GDM1 (cell line): ENCODE results near the gene NKIRAS1.
"Not testable (repeated sequence)": the region's sequence is repeated elsewhere in the genome, so short reads cannot be mapped to it uniquely, and the experiment has no call there.

Experiments
- DNase-seq: peaks from one replicate; lab custom pipeline; 2025; lab: John Stamatoyannopoulos, UW

NKIRAS1 gene

DNA sequence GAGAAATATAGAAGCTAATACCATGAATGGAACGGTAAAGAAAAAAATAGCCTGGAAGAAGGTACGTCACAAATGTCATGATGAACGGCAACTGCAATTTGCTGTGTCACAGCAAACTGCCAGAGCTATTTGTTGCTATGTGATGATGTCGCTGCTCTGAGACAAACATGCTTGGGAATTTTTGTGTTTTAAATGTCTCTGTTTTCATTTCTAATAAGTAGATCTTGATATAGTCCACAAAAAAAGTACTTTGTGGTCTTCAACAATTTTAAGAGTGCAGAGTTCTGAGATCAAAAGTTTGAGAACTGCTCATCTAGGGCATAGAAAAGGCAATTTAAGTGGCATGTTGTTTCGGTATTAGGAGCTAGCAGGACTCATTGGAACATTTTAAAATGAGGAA is 24.0 kb upstream of the NKIRAS1 start:
- DNase-seq: no peak

DNA sequence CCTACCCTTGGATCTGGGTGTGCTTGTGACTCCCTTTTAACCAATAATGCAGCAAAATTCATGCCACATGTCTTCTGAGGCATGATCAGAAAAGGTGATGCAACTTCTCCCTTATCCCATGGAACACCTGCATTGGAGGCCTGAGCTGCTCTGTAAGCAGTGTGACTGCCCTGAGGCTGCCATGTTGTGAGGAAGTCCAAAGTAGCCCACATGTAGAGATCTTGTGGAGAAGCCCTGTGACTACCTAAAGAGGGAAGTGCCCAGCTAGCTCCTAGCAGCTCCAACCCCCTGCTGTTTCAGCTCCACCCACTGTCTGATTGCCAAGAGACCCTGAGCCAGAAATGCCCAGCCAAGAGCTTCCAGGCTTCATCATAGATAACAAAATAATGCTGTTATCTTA is 21.9 kb upstream of the NKIRAS1 start:
- DNase-seq: no peak

DNA sequence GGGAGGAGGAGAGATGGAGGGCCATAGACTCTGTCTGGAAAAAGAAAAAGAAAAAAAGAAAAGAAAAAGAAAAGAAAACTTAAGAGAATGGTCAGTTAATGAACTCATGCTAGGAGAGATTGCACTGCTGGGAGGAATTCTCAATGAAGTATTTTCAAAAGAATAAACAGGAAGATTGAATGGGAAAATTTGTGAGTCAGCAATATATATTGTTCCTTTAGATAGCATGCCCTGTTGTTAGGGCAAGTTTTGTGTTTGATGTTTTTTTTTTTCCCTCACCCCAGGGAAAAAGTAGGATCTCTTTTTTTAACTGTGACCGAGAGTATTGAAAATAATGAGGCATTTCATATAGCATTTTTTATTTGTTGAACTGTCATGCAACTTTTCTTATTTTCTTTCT is 20.5 kb upstream of the NKIRAS1 start:
- DNase-seq: no peak

DNA sequence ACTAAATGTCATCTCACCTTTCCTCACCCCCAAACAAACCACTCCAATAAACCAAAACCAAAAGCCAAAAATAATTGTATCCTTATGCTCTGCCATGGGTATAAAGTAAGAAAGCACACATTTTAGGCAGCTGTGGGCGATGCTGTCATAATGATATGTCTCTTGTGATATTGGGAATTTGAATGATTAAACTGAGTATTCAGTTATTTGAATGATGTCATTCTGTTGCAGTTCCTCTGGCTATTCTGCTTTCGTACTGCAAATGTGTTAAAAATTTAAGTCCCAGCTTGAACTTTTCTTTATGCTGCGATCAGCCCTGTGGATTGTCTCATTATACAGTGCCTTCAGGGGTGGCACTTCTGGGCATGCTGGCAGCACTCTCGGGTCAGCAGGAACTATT is 17.5 kb upstream of the NKIRAS1 start:
- no peak for DNase-seq

DNA sequence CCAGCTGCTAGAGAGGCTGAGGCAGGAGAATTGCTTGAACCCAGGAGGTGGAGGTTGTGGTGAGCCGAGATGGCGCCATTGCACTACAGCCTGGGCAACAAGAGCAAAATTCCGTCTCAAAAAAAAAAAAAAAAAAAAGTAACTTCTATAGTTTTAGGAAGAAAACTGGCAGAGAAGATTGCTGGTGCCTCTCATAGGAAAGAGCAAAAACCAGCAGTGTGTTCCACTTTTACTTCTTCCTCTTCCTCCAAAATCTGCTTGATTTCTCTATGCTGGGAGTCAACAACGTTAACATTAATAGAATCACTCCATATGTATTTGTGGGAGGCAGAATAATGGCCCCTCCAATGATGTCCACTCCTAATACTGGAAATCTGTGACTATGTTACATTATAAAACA is 15.8 kb upstream of the NKIRAS1 start:
- no peak for DNase-seq

DNA sequence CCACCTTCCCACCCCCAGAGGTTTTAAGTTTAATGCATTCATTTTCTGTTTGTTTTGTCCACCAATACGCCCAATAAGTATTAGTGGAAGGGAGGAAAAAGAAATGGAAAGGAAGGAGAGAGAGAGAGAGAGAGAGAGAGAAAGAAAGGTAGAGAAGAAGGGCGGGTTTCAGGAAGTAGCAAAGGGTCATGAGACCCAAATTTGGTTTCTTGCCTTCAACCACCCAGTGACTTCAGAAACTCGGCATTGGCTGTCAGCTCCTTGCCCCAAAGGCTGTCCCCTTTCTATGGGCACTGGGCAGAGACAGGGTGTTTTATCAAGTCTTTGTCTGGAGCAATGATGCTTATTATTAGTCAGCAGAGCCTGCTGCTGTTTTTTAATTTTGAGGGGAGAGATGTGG is 14.8 kb upstream of the NKIRAS1 start:
- no peak for DNase-seq

DNA sequence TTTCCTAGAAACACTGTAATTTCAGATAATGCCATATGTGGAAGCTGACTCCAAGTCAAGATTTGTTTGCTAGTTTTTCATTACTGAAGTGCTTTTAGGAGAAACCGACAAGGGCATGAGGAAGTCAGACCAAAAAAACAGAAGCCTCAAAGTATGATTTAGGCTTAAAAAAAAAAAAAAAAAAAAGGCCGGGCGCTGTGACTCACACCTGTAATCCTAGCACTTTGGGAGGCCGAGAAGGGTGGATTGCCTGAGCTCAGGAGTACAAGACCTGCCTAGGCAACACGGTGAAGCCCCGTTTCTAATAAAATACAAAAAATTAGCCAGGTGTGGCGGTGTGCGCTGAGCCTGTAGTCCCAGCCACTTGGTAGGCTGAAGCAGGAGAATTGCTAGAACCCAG is 11.7 kb upstream of the NKIRAS1 start:
- DNase-seq: no peak

DNA sequence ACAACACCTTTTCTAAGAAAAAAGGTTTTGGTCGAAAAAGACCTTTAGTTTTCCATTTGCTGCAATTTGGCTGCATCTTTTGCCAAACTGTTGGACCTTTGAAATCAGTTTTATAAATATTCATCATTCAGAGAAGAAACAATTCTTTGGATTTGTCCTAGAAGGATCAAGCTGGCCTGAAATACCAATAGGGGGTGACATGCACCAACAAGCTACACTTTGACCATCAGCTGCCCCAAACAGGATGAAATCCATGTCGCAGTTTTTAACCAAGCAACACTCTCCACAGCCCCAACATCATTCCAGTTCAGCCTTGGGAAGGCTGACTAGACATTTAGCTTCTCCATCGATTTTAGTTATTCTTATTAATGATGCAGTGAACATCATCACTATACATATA is 9.9 kb upstream of the NKIRAS1 start:
- no peak for DNase-seq

DNA sequence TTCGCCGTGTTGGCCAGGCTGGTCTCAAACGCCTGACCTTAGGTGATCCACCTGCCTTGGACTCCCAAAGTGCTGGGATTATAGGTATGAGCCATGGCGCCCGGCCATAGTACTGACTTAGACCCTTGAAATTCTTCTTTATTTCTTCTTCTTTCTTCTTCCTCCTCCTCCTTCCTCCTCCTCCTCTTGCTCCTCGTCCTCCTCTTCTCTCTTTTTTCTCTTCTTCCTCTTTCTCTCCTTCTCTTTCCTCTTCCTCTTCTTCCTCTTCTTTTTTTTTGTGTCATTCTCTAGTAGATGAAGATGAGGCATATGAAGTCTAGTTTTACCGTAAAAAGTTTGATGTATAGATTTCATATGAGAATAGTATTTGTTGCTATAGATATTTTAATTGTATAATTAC is 9.5 kb upstream of the NKIRAS1 start:
- DNase-seq: no peak

DNA sequence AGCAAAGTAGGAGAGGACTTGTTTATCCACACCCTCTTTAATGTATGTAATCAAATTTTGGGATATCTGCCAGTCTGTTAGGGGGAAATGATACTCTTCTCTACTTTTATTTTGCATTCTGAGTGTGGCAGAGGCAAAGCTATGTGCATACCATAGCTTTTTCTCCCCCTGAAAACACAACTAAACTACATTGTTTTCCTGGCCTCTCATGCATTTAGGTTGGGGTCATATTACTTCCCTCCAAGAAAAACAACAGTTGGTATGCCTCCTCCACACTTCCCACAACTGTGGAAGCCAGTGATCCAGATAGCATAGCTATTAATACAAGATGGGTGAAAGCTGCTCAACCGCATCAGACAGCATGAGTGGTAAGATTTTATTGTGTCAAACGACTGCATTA is 7.0 kb upstream of the NKIRAS1 start:
- DNase-seq: no peak

DNA sequence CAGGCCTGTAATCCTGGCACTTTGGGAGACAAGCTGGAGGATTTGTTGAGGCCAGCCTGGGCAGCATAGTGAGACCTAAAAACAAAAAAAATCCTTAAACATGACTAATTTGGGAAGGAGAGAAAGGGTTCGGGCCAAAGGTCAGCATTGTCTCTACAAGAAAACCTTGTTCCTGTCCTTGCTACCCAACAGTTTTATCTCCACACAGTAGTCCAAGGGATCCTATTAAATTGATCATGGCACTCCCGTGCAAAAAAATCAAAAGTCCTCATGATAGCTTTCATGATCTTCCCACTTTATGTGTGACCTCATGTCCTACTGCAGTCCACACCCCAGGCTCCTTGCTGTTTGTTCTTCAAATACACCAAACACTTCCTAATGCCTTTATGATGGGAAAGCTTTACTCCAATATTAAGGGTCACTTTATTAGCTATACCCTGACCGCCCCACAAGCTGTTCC is 4.3 kb upstream of the NKIRAS1 start:
- DNase-seq: no peak

DNA sequence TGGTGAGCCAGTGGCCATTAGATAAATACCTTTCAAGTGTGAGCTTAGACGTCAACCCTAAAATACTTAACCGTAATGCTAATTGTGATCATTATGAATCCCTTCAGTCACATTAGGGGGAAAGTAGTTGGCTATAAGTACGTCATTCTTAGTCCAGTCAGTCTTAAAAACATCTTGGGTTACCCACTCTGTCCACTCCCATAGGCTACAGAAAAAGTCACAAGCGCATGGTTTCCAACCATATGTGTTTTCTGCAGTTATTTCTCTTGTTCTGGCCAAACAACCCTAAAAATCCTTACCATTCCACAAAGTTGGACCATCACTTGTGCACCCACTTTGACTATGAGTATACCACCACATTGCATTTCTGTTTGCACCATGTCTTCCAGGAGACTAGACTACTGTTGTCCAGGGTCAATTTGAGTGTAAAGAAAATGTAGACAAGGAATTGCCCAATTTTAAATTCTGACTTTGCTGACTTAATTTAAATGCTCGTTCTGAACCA is 3.4 kb upstream of the NKIRAS1 start:
- no peak for DNase-seq

DNA sequence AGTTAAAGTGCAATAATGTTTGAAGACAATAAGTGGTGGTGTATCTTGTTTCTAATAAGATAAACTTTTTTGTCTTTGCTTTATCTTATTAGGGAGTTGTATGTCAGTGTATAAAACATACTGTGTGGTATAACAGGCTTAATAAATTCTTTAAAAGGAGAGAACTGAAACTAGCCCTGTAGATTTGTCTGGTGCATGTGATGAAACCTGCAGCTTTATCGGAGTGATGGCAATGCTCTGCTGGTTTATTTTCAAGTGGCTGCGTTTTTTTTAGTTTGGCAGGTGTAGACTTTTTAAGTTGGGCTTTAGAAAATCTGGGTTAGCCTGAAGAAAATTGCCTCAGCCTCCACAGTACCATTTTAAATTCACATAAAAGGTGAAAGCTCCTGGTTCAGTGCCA is 2.8 kb upstream of the NKIRAS1 start:
- DNase-seq: no peak

DNA sequence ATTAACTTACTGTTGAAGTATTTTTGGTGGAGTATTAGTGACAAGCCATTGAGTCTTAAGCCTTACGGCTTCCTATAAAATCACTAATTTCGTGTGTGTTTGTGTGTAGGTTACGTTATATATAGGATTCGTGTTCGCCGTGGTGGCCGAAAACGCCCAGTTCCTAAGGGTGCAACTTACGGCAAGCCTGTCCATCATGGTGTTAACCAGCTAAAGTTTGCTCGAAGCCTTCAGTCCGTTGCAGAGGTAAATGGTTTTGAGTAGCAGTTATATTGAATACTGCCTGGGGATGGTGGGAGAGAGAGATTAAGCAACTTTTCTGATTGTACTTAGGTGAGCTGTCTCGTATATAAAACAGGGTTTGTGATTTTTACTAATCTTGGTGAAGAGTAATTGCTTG is 1.5 kb upstream of the NKIRAS1 start:
- DNase-seq: not testable (repeated sequence)

DNA sequence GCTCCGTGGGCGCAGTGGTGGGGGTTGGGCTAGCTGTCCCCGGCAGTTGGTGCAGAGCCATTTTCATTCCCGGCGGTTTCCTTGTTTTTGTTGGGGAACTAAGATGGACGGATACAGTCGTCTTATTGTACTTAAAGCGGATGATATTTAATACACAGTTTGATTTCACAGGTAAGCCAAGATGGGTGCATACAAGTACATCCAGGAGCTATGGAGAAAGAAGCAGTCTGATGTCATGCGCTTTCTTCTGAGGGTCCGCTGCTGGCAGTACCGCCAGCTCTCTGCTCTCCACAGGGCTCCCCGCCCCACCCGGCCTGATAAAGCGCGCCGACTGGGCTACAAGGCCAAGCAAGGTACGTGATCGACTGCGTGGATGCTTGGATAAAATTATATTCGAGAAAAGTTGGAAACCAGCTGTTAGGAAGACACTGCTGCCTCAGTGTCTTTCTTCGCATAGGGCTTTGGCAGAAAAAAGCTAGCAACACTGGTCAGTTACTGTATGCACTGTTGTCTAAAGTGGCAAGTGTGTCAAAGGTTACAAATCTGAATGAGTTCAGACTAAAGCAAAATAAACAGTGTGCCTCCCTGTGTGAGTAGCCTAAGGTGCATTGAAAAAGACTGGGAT is 1.0 kb upstream of the NKIRAS1 start:
- DNase-seq: peak; percentile 34

DNA sequence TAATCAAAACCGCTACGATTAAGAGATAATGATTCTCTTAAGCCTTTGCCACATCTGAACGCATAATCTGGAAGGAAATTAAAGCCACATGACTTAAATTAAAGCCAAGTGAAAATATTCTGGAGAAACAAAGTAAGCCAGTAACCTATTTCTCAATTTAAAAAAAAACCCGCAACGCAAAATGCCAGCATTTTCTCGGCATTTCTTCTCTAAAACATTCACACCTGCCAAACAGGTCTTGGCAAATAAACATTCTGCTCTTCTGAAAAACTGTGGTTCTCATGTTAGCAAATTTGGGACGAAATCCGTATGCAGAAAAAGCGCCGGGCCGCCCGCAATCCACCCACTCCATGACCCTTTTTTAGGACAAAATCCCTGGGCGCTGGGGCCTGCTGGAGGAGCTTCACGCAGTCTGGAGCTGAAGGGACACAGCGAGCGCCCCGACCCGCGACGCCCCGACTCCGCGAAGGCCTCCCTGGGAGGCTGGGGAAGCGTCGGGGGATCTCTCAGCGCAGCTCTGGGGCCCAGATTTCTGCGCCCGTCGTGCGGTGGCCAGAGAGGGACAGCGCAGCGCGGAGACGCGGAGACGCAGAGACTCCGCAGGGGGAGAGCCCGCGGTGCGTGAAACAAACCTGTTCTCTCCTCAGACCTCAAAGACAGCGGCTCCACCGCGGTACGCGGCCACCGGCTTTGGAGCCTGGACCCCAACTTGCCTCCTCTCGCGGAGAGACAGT is 471 bp downstream of the NKIRAS1 start:
- no peak for DNase-seq

DNA sequence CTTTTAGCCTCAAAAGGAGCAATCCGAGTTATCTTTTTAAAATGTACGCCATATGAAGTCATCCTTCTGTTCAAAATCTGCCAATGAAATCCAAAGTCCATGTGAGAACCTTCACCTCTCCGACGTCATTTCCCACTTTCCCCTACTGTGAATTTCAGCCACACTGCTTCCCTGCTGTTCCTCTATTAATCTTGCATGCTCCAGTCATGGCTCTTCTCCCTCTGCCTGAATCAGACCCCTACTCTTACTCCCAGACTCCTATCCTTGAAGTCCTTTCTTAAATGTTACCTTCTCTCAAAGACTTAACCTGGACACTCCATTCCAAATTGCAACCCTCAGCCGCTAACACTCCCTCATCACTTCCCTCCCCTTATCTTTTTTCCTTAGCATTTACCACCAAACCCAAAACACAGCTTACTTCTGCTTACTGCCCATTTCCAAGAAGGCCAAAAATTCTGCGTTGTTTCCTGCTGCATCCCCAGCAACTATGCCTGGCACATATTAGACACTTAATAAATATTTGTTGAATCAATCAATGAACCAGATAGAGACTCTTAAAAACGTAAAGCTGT is 1.2 kb downstream of the NKIRAS1 start:
- no peak for DNase-seq

DNA sequence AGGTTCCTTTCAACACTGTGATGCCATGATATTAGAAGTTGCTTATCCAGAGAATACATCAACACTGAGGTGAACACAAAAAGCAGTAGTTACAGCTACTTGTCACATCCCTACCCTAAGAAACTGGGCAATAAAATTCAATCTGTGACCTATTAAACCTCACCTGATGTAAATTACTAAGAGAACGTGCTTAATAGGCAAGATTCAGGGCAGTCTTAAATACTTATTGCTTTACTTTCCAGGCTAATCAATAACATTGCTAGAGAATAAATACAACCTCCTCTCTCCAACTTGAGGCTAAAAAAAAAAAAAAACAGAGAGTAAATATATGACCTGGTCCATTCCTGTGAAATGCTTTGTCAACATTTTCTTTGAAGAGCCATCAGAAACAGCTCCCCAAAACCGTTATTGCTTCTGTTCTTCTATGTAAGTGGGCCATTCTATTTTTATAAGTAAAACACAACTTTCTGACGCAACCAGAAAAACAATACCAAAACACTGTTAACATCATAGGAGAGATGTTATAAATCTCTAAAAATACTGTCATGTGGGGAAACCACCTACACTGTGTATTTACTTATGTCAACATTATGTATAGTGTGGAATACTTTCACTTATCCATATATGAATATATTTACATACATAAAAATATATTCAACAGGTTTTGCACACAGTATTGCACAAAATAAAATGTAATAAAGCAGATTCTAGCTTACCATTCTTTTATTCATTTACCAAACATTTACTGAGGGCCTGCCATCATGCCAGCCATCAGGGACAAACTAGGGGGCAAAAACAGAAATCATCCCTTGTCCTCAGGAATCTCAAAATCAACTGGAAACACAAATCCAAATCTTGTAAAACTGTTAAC is 2.7 kb downstream of the NKIRAS1 start:
- DNase-seq: no peak

DNA sequence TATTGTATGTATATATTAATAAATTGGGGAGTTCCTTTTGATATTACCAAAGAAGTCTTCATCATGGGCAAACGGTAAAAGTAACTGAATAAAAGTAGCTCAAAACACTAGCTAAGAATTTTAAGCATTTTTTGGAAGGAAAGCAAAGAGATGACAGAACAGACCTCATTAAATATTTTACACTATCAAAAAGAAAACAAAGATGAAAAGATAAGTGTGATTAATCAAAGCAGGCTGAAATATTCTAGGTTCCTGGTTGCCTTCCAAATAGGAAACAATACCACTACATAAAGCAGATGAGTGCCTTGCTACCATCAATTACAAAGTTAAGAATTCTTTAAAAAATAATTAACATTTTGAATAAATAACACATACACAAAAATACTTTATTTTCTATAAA is 3.6 kb downstream of the NKIRAS1 start:
- DNase-seq: no peak

DNA sequence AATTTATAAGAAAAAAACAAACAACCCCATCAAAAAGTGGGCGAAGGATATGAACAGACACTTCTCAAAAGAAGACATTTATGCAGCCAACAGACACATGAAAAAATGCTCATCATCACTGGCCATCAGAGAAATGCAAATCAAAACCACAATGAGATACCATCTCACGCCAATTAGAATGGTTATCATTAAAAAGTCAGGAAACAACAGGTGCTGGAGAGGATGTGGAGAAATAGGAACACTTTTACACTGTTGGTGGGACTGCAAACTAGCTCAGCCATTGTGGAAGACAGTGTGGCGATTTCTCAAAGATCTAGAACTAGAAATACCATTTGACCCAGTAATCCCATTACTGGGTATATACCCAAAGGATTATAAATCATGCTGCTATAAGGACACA is 4.5 kb downstream of the NKIRAS1 start:
- DNase-seq: not testable (repeated sequence)

DNA sequence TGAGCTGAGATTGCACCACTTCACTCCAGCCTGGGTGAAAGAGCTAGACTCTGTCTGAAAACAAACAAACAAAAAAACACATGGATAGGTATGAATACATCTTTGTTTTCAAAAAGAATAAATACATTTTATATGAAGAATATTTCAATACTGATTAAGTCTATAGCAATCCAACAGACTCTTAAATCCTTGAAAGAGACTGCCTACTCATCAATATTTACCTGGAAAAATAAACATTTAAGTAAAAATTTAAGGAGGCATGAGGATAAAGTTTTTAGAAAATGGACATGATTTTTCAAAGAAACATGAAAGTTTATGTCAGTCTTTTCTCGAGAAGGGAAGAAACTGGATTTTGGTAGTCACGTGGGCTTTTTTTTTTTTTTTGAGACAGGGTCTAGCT is 5.4 kb downstream of the NKIRAS1 start:
- no peak for DNase-seq

DNA sequence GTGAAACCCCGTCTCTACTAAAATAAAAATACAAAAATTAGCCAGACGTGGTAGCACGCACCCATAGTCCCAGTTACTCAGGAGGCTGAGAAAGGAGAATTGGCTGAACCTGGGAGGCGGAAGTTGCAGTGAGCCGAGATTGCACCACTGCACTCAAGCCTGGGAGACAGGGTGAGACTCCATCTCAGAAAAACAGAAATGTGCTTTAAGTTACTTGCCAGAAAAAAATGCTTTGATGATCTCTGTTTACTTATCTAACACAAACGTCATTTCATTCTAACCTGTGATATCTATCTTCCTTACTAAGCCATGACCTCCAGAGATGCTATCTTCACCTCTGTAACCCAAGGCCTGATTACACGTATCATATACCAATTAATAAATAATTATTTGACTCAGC is 7.4 kb downstream of the NKIRAS1 start:
- DNase-seq: no peak
